GM12878 (cell line): ENCODE measurements around the gene ABCC11. TPM values are rescaled to one million over a fixed set of nuclear protein-coding genes. Genes with fewer than 3 reads are reported as not detected.

Experiments
- ATAC-seq: fragments of 200-7000 bp; cut with Tn5 transposase; 3 replicates; pipeline ENCODE4 v1.9.1; 2020; ENCODE audit warnings: mild to moderate bottlenecking, moderate library complexity
- BruUV-seq: library from RNA; stranded (reverse); fragments of 400-500 nt; replicated peaks from 2 replicates; lab custom pipeline; 2021; lab: Mats Ljungman, UMichigan
- CTCF ChIA-PET: fragments of 300-600 bp; sonication (Branson Sonifier 250); formaldehyde crosslinking; extraction: SDS; loops from one replicate; lab custom pipeline; 2021; ENCODE audit warnings: inconsistent platforms; lab: Yijun Ruan, JAX
- POLR2A ChIA-PET: fragments of 350-600 bp; formaldehyde crosslinking; extraction: SDS; loops from one replicate; lab custom pipeline; 2021; ENCODE audit warnings: inconsistent platforms; lab: Charles Lee
- RAD21 ChIA-PET: fragments of 300-600 bp; sonication (Branson Sonifier 250); formaldehyde crosslinking; loops from one replicate; lab custom pipeline; 2023; ENCODE audit warnings: antibody characterized with exemption; ENCODE audit not compliant: unreplicated experiment; lab: Charles Lee
- SMC1A ChIA-PET: fragments of 300-600 bp; sonication (Branson Sonifier 250); formaldehyde crosslinking; loops from one replicate; lab custom pipeline; 2023; ENCODE audit not compliant: unreplicated experiment, uncharacterized antibody; lab: Charles Lee
- DNase-seq: peaks from one replicate; pipeline ENCODE4 v3.0.0-alpha.2; 2011; ENCODE audit warnings: low read depth, low spot score
- FAIRE-seq: peaks from 3 replicates; lab custom pipeline; 2011; peaks lifted over from hg19 to GRCh38; lab: Jason Lieb, UNC
- H2AFZ ChIP-seq: 2 replicates; pipeline ENCODE4 v1.6.0; 2011; ENCODE audit warnings: low read depth, low read length, control low read depth; ENCODE audit not compliant: control insufficient read depth
- H3K27ac ChIP-seq: 2 replicates; pipeline ENCODE4 v1.5.1; 2011; ENCODE audit warnings: control low read depth; ENCODE audit not compliant: control insufficient read depth, insufficient read depth
- H3K27me3 ChIP-seq, 2 experiments: replicated peaks in 1 of 2; 2 replicates each; pipeline versions ENCODE4 v1.6.0 to v1.6.1; 2011; ENCODE audit warnings: low read length in 1 of 2; ENCODE audit not compliant: control insufficient read depth in 2 of 2, insufficient read depth in 2 of 2
- H3K36me3 ChIP-seq, 2 experiments: 2 replicates each; pipeline ENCODE4 v1.5.1; 2011; ENCODE audit warnings: low read length in 1 of 2; ENCODE audit not compliant: control insufficient read depth in 2 of 2, insufficient read depth in 2 of 2
- H3K4me1 ChIP-seq: 2 replicates; pipeline ENCODE4 v1.6.1; 2011; ENCODE audit warnings: mild to moderate bottlenecking, low read length, moderate library complexity, mixed read lengths; ENCODE audit not compliant: control insufficient read depth, insufficient read depth
- H3K4me2 ChIP-seq: 2 replicates; pipeline ENCODE4 v1.6.0; 2011; ENCODE audit warnings: control low read depth; ENCODE audit not compliant: control insufficient read depth, insufficient read depth
- H3K4me3 ChIP-seq: fragments of 200-600 bp; sonication (generic); 2 replicates; pipeline ENCODE4 v1.5.1; 2016
- H3K79me2 ChIP-seq: 2 replicates; pipeline ENCODE4 v1.6.0; 2011; ENCODE audit warnings: low read length; ENCODE audit not compliant: control insufficient read depth, insufficient read depth
- H3K9ac ChIP-seq: 2 replicates; pipeline ENCODE4 v1.8.0; 2011; ENCODE audit warnings: low read length, control low read depth, mixed read lengths; ENCODE audit not compliant: control insufficient read depth, insufficient read depth
- H3K9me3 ChIP-seq: replicated peaks from 3 replicates; pipeline ENCODE4 v1.5.1; 2011; ENCODE audit warnings: mild to moderate bottlenecking, low read length; ENCODE audit not compliant: control insufficient read depth, insufficient read depth
- H4K20me1 ChIP-seq: 2 replicates; pipeline ENCODE4 v1.6.0; 2011; ENCODE audit not compliant: control insufficient read depth, insufficient read depth
- BCL11A ChIP-seq: IDR thresholded peaks from 2 replicates; pipeline ENCODE4 v1.6.1; 2011; ENCODE audit warnings: low read depth, low read length
- E4F1 ChIP-seq: fragments of 450-650 bp; IDR thresholded peaks from 2 replicates; pipeline ENCODE4 v1.6.1; 2018; ENCODE audit warnings: borderline replicate concordance, mild to moderate bottlenecking; ENCODE audit not compliant: partially characterized antibody
- HDGF ChIP-seq: fragments of 450-650 bp; IDR thresholded peaks from 2 replicates; pipeline ENCODE4 v1.6.1; 2016; ENCODE audit warnings: antibody characterized with exemption
- RFX5 ChIP-seq: IDR thresholded peaks from 2 replicates; pipeline ENCODE4 v1.6.1; 2011; ENCODE audit warnings: low read depth, low read length, improper control_type of control experiment
- TAF1 ChIP-seq: IDR thresholded peaks from 2 replicates; pipeline ENCODE4 v1.6.1; 2011; ENCODE audit warnings: mild to moderate bottlenecking, low read depth, low read length, borderline replicate concordance
- ZBED1 ChIP-seq: IDR thresholded peaks from 2 replicates; pipeline ENCODE4 v1.6.1; 2016; ENCODE audit warnings: borderline replicate concordance
- ZNF207 ChIP-seq: fragments of 450-650 bp; IDR thresholded peaks from 2 replicates; pipeline ENCODE4 v1.6.1; 2014; ENCODE audit warnings: antibody characterized with exemption, mild to moderate bottlenecking, borderline replicate concordance
- WGBS: methylation state at CpG from one replicate; pipeline ENCODE4 v1.1.6; 2016; ENCODE audit warnings: low lambda C conversion rate; ENCODE audit not compliant: insufficient replicate concordance, insufficient coverage; ENCODE audit errors: missing lambda C conversion rate; 5-methylcytosine and 5-hydroxymethylcytosine counted together
- in situ Hi-C: fragments of 300-500 bp; cut with MboI; formaldehyde crosslinking; loops from 9 replicates; pipeline ENCODE4 v1.14.3; 2018; ENCODE audit warnings: mixed read lengths
- intact Hi-C: fragments of 100-400 bp; cut with micrococcal nuclease; formaldehyde crosslinking; loops from one replicate; pipeline ENCODE4 v1.14.2; 2022; ENCODE audit not compliant: unreplicated experiment
- polyA plus RNA-seq, 11 experiments: library from polyadenylated mRNA; depleted of rRNA in 4 of 11; unstranded in 6 of 11; stranded (reverse) in 5 of 11; fragments of >200 nt; fragmentation: Nextera tagmentation in 4 of 11; fragmentation: Illumina TruSeq in 1 of 11; extraction: Ambion mirVana in 4 of 11; extraction: Trizol in 1 of 11; gene quantifications; 1 replicate in 1 of 11; 2 replicates in 10 of 11; pipeline versions ENCODE4 v1.2.1 to v1.2.3, GENCODE V29; 2011 to 2016; ENCODE audit warnings: inconsistent platforms in 2 of 11, missing spikeins in 2 of 11, low read depth in 1 of 11
- total RNA-seq, 4 experiments: library from RNA; depleted of rRNA in 3 of 4; stranded (reverse); fragments of >200 nt in 3 of 4; fragmentation: Illumina TruSeq in 1 of 4; extraction: Trizol in 1 of 4; gene quantifications; 2 replicates each; pipeline versions ENCODE4 v1.2.1 to v1.2.3, GENCODE V29; 2013 to 2021

ABCC11 gene
- total and polyA plus RNA-seq, 10 of the 15 experiments (the other 5 are each of a cell fraction or from before 2014, with no cell fraction given), result 0.04 to 0.20 (median 0.10) TPM; not detected in 6

DNA sequence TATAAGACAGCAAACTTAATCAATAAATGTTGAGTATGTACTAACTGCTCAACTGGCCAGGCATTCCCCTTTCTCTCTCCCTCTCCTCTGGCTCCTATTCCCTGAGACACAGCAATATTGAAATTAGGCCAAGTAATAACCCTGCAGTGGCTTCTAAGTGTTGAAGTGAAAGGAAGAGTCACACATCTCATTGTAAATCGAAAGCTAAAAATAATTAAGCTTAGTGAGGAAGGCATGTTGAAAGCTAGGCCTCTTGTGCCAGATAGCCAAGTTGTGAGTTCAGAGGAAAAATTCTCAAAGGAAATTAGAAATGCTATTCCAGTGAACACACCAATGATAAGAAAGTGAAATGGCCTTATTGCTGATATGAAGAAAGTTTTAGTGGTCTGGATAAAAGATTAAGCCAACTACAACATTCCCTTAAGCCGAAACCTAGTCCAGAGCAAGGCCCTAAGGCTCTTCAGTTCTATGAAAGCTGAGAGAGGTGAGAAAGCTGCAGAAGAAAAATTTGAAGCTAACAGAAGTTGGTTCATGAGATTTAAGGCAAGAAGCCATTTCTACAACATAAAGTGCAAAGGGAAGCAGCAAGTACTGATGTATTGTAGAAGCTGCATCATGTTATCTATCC is 35.4 kb upstream of the ABCC11 start:
- Histone ChIP-seq H2AFZ (no peak overlapping the region), H3K4me2 (no peak overlapping the region), H3K79me2 (no peaks in the 10 kb centered on the region), H3K4me3 (no peak overlapping the region), H3K27me3 (no peaks in the 10 kb centered on the region), H4K20me1 (no peaks in the 10 kb centered on the region), H3K36me3 (peaks cover 6 to 15% of the 10 kb centered on the region in 2 experiments), H3K9ac (no peak overlapping the region), H3K9me3 (peaks cover 13% of the 10 kb centered on the region), H3K4me1 (no peaks in the 10 kb centered on the region), H3K27ac (no peak overlapping the region)
- ChIA-PET CTCF (interaction anchor here (1.5 to 1.8 kb wide), 2 partner anchors 340 to 348 kb away, joined by 5 to 6 read pairs; no protein-coding TSS in a partner anchor), SMC1A (interaction anchor here (0.8 to 1.6 kb wide), 2 partner anchors 9 to 350 kb away, joined by 3 read pairs; no protein-coding TSS in a partner anchor), RAD21 (interaction anchor here (0.7 to 1.5 kb wide), 5 partner anchors 9 to 347 kb away, joined by 3 read pairs; no protein-coding TSS in a partner anchor), POLR2A (no interaction called here)
- intact Hi-C loops, result no loop called here
- TF ChIP-seq ZNF207 (no peak), E4F1 (no peak), BCL11A (no peak), ZBED1 (no peak), TAF1 (no peak), RFX5 (no peak), HDGF (no peak)
- TSS peak; percentile 34 for BruUV-seq
- ATAC-seq (no peak), DNase-seq (no peak), FAIRE-seq (no peak)
- WGBS, result 100% methylated on average over 2 of the region's 2 CpGs
- in situ Hi-C loops, result no loop called here
